Subcutaneous adipose tissue (tissue), 4 donors: ENCODE data around the gene CTDSPL. TPM values are rescaled to one million over a fixed set of nuclear protein-coding genes. Genes with fewer than 3 reads are reported as not detected.

Source experiments
- small RNA-seq: library from RNA; depleted of rRNA; stranded (forward); fragments of <200 nt; gene quantifications from one replicate; pipeline ENCODE3, GENCODE V24; 2016
- total RNA-seq, 4 donors: library from RNA; depleted of rRNA; stranded (reverse); fragments of >200 nt; gene quantifications; one replicate each; pipeline ENCODE4 v1.1.0, GENCODE V29; 2016
- TF ChIP-seq, protein P1 (sequence below): fragments of 450-650 bp; IDR thresholded peaks from one replicate; pipeline ENCODE4 v1.5.1; 2016; ENCODE audit warnings: low read depth, mild to moderate bottlenecking, control low read depth, antibody characterized with exemption, moderate library complexity

Gene CTDSPL
- total RNA-seq, 4 donors from 2014 or later: 29.0 to 34.8 (median 30.1) TPM

DNA sequence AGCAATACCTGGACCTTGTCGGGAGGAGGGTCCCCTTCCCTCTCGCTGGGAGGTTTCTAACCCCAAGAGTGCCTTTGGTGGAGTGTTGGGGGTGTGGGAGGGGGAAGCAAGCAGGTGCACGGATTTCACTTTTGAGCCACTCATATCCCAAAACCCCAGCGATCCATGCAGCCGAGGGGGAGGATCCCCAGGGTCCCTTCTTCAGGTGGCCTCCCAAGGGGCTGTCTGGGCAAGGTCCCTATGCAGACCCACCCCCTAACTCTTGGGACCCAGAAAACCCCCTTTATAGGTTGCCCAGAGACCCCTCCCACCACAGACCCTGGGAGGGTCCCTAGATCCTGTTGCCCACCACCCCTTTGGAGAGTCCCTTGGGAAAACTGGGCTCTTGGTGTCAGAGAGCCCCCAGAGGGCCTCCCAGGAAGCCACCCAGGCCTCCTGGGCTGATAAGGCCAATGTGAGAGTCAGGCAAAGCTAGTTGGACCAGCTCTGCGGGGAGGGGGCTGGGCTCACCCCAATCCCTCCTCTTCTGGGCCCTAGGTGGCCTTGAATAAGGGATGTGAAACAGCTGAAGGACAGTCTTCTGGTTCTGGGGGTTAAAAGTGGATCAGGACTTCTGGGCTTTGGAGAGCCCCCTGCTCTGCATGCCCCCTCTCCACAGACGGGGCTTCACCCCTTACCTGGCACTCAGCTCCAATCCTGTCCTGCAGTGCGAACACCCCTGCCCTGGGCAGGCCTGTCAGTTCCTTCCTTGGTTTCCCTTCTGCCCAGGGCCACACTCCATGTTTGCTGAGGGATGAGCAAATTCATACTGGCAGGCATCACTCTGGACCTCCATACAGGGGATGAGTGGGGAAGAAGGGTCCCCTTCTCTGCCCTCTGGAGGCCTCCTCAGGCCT, 168.7 kb downstream of the CTDSPL start:
- TF ChIP-seq, protein P1, sequence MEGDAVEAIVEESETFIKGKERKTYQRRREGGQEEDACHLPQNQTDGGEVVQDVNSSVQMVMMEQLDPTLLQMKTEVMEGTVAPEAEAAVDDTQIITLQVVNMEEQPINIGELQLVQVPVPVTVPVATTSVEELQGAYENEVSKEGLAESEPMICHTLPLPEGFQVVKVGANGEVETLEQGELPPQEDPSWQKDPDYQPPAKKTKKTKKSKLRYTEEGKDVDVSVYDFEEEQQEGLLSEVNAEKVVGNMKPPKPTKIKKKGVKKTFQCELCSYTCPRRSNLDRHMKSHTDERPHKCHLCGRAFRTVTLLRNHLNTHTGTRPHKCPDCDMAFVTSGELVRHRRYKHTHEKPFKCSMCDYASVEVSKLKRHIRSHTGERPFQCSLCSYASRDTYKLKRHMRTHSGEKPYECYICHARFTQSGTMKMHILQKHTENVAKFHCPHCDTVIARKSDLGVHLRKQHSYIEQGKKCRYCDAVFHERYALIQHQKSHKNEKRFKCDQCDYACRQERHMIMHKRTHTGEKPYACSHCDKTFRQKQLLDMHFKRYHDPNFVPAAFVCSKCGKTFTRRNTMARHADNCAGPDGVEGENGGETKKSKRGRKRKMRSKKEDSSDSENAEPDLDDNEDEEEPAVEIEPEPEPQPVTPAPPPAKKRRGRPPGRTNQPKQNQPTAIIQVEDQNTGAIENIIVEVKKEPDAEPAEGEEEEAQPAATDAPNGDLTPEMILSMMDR: no peak

DNA sequence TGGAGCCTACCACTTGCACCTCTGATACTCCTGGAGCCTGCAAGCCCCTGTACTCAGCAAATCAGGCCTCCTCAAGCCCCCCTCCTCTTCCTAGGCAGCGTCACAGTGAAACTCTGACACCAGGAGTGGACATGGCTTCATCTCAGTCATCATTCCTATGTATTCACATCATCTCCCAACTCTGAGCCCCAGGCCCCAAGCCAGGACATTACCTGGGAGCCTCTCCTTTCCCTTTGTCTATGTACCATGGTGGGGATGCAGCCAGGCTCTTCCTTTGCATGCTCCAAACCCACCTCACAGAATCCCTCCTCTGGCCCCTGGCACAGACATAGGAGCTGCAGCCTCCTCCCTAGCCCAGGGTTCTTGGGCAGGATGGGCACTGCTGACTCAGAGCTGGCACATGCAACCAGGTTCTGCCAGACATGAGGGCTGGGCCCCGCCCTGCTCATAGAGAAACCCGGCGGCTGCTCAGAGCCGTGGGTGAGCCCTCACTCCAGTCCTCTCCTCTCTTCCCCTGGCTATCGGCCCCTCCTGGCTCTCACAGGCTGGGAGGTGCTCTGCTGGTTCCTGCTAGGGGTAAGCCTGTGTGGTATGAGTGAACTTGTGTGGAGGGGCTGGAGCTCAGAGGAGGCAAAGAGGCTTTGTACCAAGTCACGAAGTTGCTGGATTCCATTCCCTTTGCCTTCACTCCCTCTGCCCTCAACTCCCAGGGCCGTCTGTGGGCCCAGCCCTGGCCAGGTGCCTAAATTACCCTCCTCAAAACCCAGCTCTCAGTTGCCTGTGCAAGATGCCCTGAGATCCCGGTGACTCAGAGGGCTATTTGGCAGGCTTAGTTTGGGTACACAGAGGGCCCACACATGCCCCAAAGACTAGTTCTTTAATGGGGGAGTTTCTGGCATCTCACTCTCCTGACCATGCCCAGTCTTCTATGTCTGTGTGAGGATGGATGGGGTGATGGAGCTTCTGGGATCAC, 169.6 kb downstream of the CTDSPL start:
- TF ChIP-seq, protein P1: no peak

DNA sequence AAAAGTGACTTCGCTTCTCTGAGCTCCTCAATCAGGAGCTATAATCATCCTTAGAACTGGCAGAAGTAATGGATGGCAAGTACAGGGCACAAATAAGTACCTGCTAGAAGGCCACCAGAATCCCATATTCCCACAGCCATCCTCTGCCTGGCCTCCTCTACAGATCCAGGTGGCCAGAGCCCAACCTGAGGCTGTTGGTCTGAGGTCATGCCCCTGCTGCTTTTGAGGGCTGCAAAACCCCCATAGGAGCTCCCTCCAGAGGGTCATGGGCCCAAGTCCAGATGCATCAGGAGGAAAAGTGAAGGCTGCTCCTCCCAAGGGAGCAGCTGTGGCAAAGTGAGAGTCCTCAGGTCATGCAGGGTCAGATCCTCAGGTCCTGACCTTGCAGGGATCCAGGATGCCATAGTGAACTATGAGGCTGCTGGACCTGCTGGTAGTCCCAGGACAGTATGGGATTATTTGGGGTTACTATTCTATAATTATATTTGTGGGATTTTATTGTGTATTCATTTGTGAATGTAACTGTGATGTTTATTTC, 170.7 kb downstream of the CTDSPL start:
- TF ChIP-seq, protein P1: no peak

Small RNAs within 50 kb of the gene (small RNA-seq; reads per million reads assigned to genes)
- gene MIR26A1 (2.4 reads per million, percentile 48 among the genes with 10 or more reads in this experiment), gene RF00019 (0.49 reads per million)

Other genes starting within 250 kb of the CTDSPL start
- 1 to 10 TPM; 3.4 to 9.0 (median 7.0) TPM for gene VILL, start 128.9 kb downstream of the CTDSPL start, total RNA-seq
- gene PLCD1, start 167.8 kb downstream of the CTDSPL start, total RNA-seq: 10 to 100 TPM; 17.4 to 34.8 (median 25.2) TPM
- gene DLEC1, start 177.3 kb downstream of the CTDSPL start, total RNA-seq: 1 to 10 TPM in 3 of 4 donors, under 1 TPM in 1; 0.85 to 1.3 (median 1.2) TPM